H1 (cell line): ENCODE results near the gene CHFR. TPM values are rescaled to one million over a fixed set of nuclear protein-coding genes. Genes with fewer than 3 reads are reported as not detected.
A peak's percentile ranks its signal among the peaks of the same experiment; 100 is the strongest.

Experiments
- CTCF ChIA-PET: fragments of 300-600 bp; sonication (Branson Sonifier 250); formaldehyde crosslinking; loops from one replicate; lab custom pipeline; 2021; ENCODE audit not compliant: partially characterized antibody; lab: Charles Lee
- POLR2A ChIA-PET: fragments of 300-600 bp; sonication (Branson Sonifier 250); formaldehyde crosslinking; loops from one replicate; lab custom pipeline; 2021; ENCODE audit warnings: inconsistent platforms; ENCODE audit not compliant: partially characterized antibody; lab: Charles Lee
- DNase-seq, 2 experiments: peaks; one replicate each; pipeline versions ENCODE4 v3.0.0 to v3.0.0-alpha.2; 2010 to 2022; ENCODE audit warnings: low spot score in 2 of 2, low read depth in 1 of 2, mixed read lengths in 1 of 2
- FAIRE-seq: peaks from 2 replicates; lab custom pipeline; 2011; peaks lifted over from hg19 to GRCh38; lab: Jason Lieb, UNC
- H2AFZ ChIP-seq: 2 replicates; pipeline ENCODE4 v1.8.1; 2012; ENCODE audit warnings: low read length, inconsistent platforms
- H2AK5ac ChIP-seq: 2 replicates; pipeline ENCODE4 v1.6.1; 2013; ENCODE audit warnings: low read depth, low read length
- H2BK120ac ChIP-seq: replicated peaks from 2 replicates; pipeline ENCODE3; 2013; ENCODE audit warnings: low read depth, low read length, inconsistent platforms
- H2BK12ac ChIP-seq: 2 replicates; pipeline ENCODE4 v1.6.1; 2013; ENCODE audit warnings: low read depth, low read length
- H2BK15ac ChIP-seq: 2 replicates; pipeline ENCODE4 v1.6.1; 2013; ENCODE audit warnings: low read length
- H2BK20ac ChIP-seq: 2 replicates; pipeline ENCODE4 v1.6.1; 2013; ENCODE audit warnings: low read length
- H2BK5ac ChIP-seq: 2 replicates; pipeline ENCODE4 v1.6.1; 2013; ENCODE audit warnings: low read depth, low read length
- H3K14ac ChIP-seq: 2 replicates; pipeline ENCODE4 v1.6.1; 2013; ENCODE audit warnings: inconsistent platforms; ENCODE audit not compliant: insufficient read length
- H3K18ac ChIP-seq: 2 replicates; pipeline ENCODE4 v1.6.1; 2013; ENCODE audit warnings: low read length; ENCODE audit errors: extremely low read depth
- H3K23ac ChIP-seq: 2 replicates; pipeline ENCODE4 v1.6.1; 2013; ENCODE audit warnings: inconsistent platforms; ENCODE audit not compliant: insufficient read length
- H3K23me2 ChIP-seq: 2 replicates; pipeline ENCODE4 v1.6.1; 2013; ENCODE audit warnings: low read depth, low read length
- H3K27ac ChIP-seq: 2 replicates; pipeline ENCODE4 v1.6.1; 2011; ENCODE audit warnings: low read depth, low read length, inconsistent platforms
- H3K27me3 ChIP-seq, 4 experiments: replicated peaks in 1 of 4; 1 replicate in 1 of 4; 2 replicates in 3 of 4; pipeline versions ENCODE4 v1.6.1 to v1.8.1; 2011 to 2013; ENCODE audit warnings: low read length in 3 of 4, mild to moderate bottlenecking in 3 of 4, inconsistent platforms in 2 of 4, mixed read lengths in 2 of 4, moderate library complexity in 1 of 4; ENCODE audit not compliant: control insufficient read depth in 3 of 4, insufficient read depth in 3 of 4; ENCODE audit errors: extremely low read depth in 1 of 4
- H3K36me3 ChIP-seq, 4 experiments: 2 replicates each; pipeline versions ENCODE4 v1.6.1 to v1.8.1; 2011 to 2013; ENCODE audit warnings: mild to moderate bottlenecking in 4 of 4, low read length in 3 of 4, moderate library complexity in 2 of 4, control low read depth in 1 of 4, inconsistent platforms in 1 of 4; ENCODE audit not compliant: insufficient read depth in 4 of 4, control insufficient read depth in 2 of 4
- H3K4ac ChIP-seq: replicated peaks from 2 replicates; pipeline ENCODE3; 2013; ENCODE audit warnings: low read length, low read depth, mixed read lengths, inconsistent platforms; ENCODE audit not compliant: insufficient read length
- H3K4me1 ChIP-seq, 4 experiments: replicated peaks in 1 of 4; 1 replicate in 1 of 4; 2 replicates in 3 of 4; pipeline versions ENCODE4 v1.6.1 to v1.8.1; 2011 to 2013; ENCODE audit warnings: low read length in 3 of 4, inconsistent platforms in 2 of 4, mixed read lengths in 1 of 4; ENCODE audit not compliant: insufficient read depth in 4 of 4, control insufficient read depth in 3 of 4
- H3K4me2 ChIP-seq, 2 experiments: 2 replicates each; pipeline versions ENCODE4 v1.6.1 to v1.8.1; 2011 to 2013; ENCODE audit warnings: low read depth in 2 of 2, low read length in 2 of 2, control low read depth in 1 of 2, inconsistent platforms in 1 of 2, mild to moderate bottlenecking in 1 of 2; ENCODE audit not compliant: insufficient read depth in 1 of 2
- H3K4me3 ChIP-seq, 4 experiments: fragments of 200-600, 300-600 bp in 1 of 4; sonication (generic), shearing (Covaris generic), sonication (Bioruptor Twin) in 1 of 4; 2 replicates each; pipeline versions ENCODE4 v1.5.1 to v1.8.1; 2011 to 2016; ENCODE audit warnings: low read length in 4 of 4, low read depth in 3 of 4, control low read depth in 2 of 4, inconsistent platforms in 2 of 4, mild to moderate bottlenecking in 2 of 4, mixed read lengths in 1 of 4, moderate library complexity in 1 of 4; ENCODE audit not compliant: insufficient read depth in 2 of 4; ENCODE audit errors: extremely low read depth in 1 of 4
- H3K56ac ChIP-seq: replicated peaks from 2 replicates; pipeline ENCODE3; 2013; ENCODE audit warnings: low read depth, mild to moderate bottlenecking, mixed read lengths, low read length, inconsistent platforms; ENCODE audit not compliant: insufficient read length
- H3K79me1 ChIP-seq: 2 replicates; pipeline ENCODE4 v1.6.1; 2013; ENCODE audit warnings: low read depth, low read length, control low read depth
- H3K79me2 ChIP-seq, 2 experiments: 2 replicates each; pipeline versions ENCODE4 v1.6.1 to v1.8.1; 2012 to 2013; ENCODE audit warnings: low read length in 2 of 2, mild to moderate bottlenecking in 2 of 2, inconsistent platforms in 1 of 2; ENCODE audit not compliant: insufficient read depth in 2 of 2, control insufficient read depth in 1 of 2
- H3K9ac ChIP-seq, 4 experiments: replicated peaks in 1 of 4; 1 replicate in 1 of 4; 2 replicates in 3 of 4; pipeline versions ENCODE4 v1.6.1 to v1.8.1; 2011 to 2013; ENCODE audit warnings: low read depth in 3 of 4, low read length in 3 of 4, control low read depth in 2 of 4, mild to moderate bottlenecking in 2 of 4, moderate library complexity in 2 of 4, inconsistent platforms in 1 of 4; ENCODE audit errors: extremely low read depth in 1 of 4
- H3K9me3 ChIP-seq, 2 experiments: 2 replicates each; pipeline versions ENCODE4 v1.6.1 to v1.8.1; 2012 to 2013; ENCODE audit warnings: mild to moderate bottlenecking in 2 of 2, moderate library complexity in 2 of 2, control low read depth in 1 of 2, inconsistent platforms in 1 of 2, low read depth in 1 of 2, low read length in 1 of 2, mixed read lengths in 1 of 2; ENCODE audit not compliant: insufficient read depth in 2 of 2
- H4K20me1 ChIP-seq, 2 experiments: replicated peaks in 1 of 2; 2 replicates each; pipeline versions ENCODE3 to v1.8.1; 2011 to 2013; ENCODE audit warnings: inconsistent platforms in 2 of 2, low read length in 2 of 2, mild to moderate bottlenecking in 1 of 2; ENCODE audit not compliant: insufficient read depth in 2 of 2, control insufficient read depth in 1 of 2
- H4K5ac ChIP-seq: 2 replicates; pipeline ENCODE4 v1.6.1; 2013; ENCODE audit warnings: low read length, low read depth, mixed read lengths, inconsistent platforms; ENCODE audit not compliant: insufficient read length
- H4K8ac ChIP-seq: 2 replicates; pipeline ENCODE4 v1.8.0; 2013; ENCODE audit warnings: mild to moderate bottlenecking, moderate library complexity, low read length, inconsistent platforms; ENCODE audit not compliant: insufficient read depth; ENCODE audit errors: extremely low read depth
- H4K91ac ChIP-seq: replicated peaks from 2 replicates; pipeline ENCODE3; 2013; ENCODE audit warnings: low read length, mixed read lengths, inconsistent platforms; ENCODE audit not compliant: insufficient read length
- JUN ChIP-seq: IDR thresholded peaks from 2 replicates; pipeline ENCODE4 v1.6.1; 2011; ENCODE audit warnings: low read depth, mild to moderate bottlenecking, improper control_type of control experiment, low read length
- MAX ChIP-seq: IDR thresholded peaks from 2 replicates; pipeline ENCODE4 v1.6.1; 2012; ENCODE audit warnings: inconsistent platforms
- NANOG ChIP-seq: IDR thresholded peaks from 2 replicates; pipeline ENCODE4 v1.6.1; 2011; ENCODE audit warnings: low read length, low read depth, mild to moderate bottlenecking, inconsistent platforms; ENCODE audit not compliant: insufficient read depth, poor library complexity, severe bottlenecking
- SIN3A ChIP-seq, 2 experiments: IDR thresholded peaks in 1 of 2; conservative IDR thresholded peaks in 1 of 2; 2 replicates each; pipeline ENCODE4 v1.6.1; 2011 to 2012; ENCODE audit warnings: low read length in 2 of 2, improper control_type of control experiment in 1 of 2, low read depth in 1 of 2, mild to moderate bottlenecking in 1 of 2
- TCF12 ChIP-seq: IDR thresholded peaks from 2 replicates; pipeline ENCODE4 v1.6.1; 2011; ENCODE audit warnings: low read depth, mild to moderate bottlenecking, low read length
- WGBS, 2 experiments: shearing (Covaris generic) in 1 of 2; methylation state at CpG; one replicate each; pipeline versions ENCODE4 v1.1.6 to v1.1.7; 2013 to 2015; ENCODE audit warnings: low lambda C conversion rate in 2 of 2, mixed read lengths in 2 of 2, inconsistent platforms in 1 of 2, low coverage in 1 of 2, missing lambda C conversion rate in 1 of 2; ENCODE audit not compliant: insufficient replicate concordance in 2 of 2, insufficient coverage in 1 of 2, insufficient read length in 1 of 2; ENCODE audit errors: extremely low coverage in 1 of 2, missing lambda C conversion rate in 1 of 2; 5-methylcytosine and 5-hydroxymethylcytosine counted together
- polyA plus RNA-seq, 7 experiments: library from polyadenylated mRNA; depleted of rRNA in 3 of 7; stranded (reverse) in 5 of 7; unstranded in 2 of 7; fragments of >200 nt in 5 of 7; fragments of 200-250 nt in 2 of 7; gene quantifications; 1 replicate in 5 of 7; 2 replicates in 1 of 7; 4 replicates in 1 of 7; pipeline versions ENCODE4 v1.2.1 to v1.2.3, GENCODE V29; 2011 to 2013; ENCODE audit warnings: missing spikeins in 2 of 7, mixed read lengths in 2 of 7
- total RNA-seq: library from RNA; stranded (reverse); fragmentation: NEBNext Ultra II Directional; extraction: Animal tissue kit (Norgen Biotek cat#: 25700); gene quantifications from 2 replicates; pipeline ENCODE4 v1.2.1, GENCODE V29; 2021

CHFR gene
- total and polyA plus RNA-seq, 2 of the 8 experiments (the other 6 are each of a cell fraction or from before 2014, with no cell fraction given): 31.4 to 44.6 TPM

- Histone ChIP-seq H3K9ac (no peak overlapping the region), H4K5ac (no peak overlapping the region), H3K4me2 (peak overlapping the region; percentile 53 to 59; a peak in 3 of 4 replicates), H2AK5ac (no peak overlapping the region), H4K91ac (peak overlapping the region; percentile 42), H3K79me2 (no peaks in the 10 kb centered on the region), H3K9me3 (no peaks in the 10 kb centered on the region), H3K36me3 (peaks cover 5 to 45% (median 10%) of the 10 kb centered on the region in 4 experiments; a peak in 7 of 8 replicates), H2BK12ac (peak overlapping the region; percentile 50), H3K4me1 (peaks cover 0 to 13% (median 6%) of the 10 kb centered on the region in 4 experiments; a peak in 6 of 7 replicates), H3K14ac (no peak overlapping the region), H4K20me1 (no peaks in the 10 kb centered on the region), H2BK5ac (peak overlapping the region; percentile 6), H3K23ac (no peak overlapping the region), H2BK20ac (peak overlapping the region; percentile 5; the same call in 1 of the 2 replicates), H3K79me1 (no peaks in the 10 kb centered on the region), H2BK120ac (no peak overlapping the region), H3K27ac (peak overlapping the region; percentile 21; the same call in 1 of the 2 replicates), H3K4me3 (peak overlapping the region in 1 of 4 experiments; percentile 25; a peak in 2 of 8 replicates), H2AFZ (no peak overlapping the region), H4K8ac (peak overlapping the region; percentile 0; the same call in 1 of the 2 replicates), H3K27me3 (no peaks in the 10 kb centered on the region), H3K4ac (no peak overlapping the region), H3K18ac (peak overlapping the region; percentile 78; the same call in 1 of the 2 replicates), H3K23me2 (no peaks in the 10 kb centered on the region), H3K56ac (no peak overlapping the region), H2BK15ac (no peak overlapping the region)
- 72% methylated on average over 30 of the region's 30 CpGs; no CpG with 5 or more reads in 1 of the 2 experiments for WGBS, 2 experiments
- ChIA-PET CTCF (interaction anchor here (0.7 to 1.5 kb wide), 10 partner anchors 10 to 112 kb away, joined by 3 to 6 read pairs (median 3); partner anchors contain the start of gene GOLGA3), POLR2A (interaction anchor here (1.0 to 3.3 kb wide), 14 partner anchors 10 to 88 kb away, joined by 3 to 14 read pairs (median 4); partner anchors contain the start of gene GOLGA3)
- TF ChIP-seq SIN3A (conservative IDR thresholded peaks at IDR 0.05 in 1 of 2, IDR thresholded peaks at IDR 0.05 in 1 of 2; ENCODE audit: low read depth in 1 of 2, low read length in 2 of 2) (peak in 1 of 2 experiments; percentile 69; a peak in 2 of 4 replicates), TCF12 (peak; percentile 56; the same call in 1 of the 2 replicates), MAX (peak; percentile 56), NANOG (peak; percentile 48), JUN (no peak)
- DNase-seq (peak; percentile 47 to 68), FAIRE-seq (peak; percentile 81)
Observed at GRCh38 chr12:132847363-132848356, 39.7 kb downstream of the CHFR start.
